ENCODE results near the gene EHBP1L1.

Gene EHBP1L1

DNA sequence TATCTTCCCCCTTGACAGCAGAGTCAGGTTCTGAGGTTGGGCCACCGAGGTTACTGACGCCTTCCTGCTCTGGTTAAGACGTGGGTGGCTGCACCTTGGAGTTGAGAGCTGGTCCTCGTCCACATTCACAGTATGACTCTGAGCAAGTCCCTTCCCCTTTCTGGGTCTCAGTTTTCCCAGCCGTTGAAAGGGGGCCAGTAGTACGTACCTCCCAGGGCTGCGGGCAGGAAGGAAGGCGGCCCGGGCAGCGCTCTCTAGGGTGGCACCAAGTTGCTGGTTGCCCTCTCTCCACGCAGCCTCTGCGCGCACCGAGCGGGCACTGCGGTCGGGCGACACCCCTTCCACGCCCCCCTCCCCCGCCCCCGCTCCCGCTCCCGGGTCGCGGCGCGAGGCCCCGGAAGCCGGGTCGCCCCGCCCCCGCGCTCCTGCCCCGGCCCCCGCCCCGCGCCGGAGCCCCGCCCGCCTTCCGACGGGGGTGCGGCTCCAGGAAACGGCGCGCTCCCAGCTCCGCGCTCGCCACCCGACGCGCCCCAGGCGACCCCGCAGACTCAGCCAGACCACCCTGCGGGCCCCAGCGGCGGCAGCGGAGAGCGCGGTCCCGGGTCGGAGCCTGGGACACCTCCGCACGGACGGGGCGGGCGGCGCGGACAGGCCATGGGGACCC, at the start of gene EHBP1L1:
TSS of gene EHBP1L1 (plus strand) at position 486 of the 664 bp plus-strand sequence. CDS start 250 bp downstream, outside the sequence.
- DNase-seq (ENCODE audit: low read depth in 2 of 2) = peak; percentile 58 to 65
- peak within 1 kb of the TSS; percentile 56 to 74 for H3K4me3 ChIP-seq (replicated peaks in 1 of 2; ENCODE audit: low read depth in 2 of 2, low read length in 2 of 2)
- TF ChIP-seq, protein P1, sequence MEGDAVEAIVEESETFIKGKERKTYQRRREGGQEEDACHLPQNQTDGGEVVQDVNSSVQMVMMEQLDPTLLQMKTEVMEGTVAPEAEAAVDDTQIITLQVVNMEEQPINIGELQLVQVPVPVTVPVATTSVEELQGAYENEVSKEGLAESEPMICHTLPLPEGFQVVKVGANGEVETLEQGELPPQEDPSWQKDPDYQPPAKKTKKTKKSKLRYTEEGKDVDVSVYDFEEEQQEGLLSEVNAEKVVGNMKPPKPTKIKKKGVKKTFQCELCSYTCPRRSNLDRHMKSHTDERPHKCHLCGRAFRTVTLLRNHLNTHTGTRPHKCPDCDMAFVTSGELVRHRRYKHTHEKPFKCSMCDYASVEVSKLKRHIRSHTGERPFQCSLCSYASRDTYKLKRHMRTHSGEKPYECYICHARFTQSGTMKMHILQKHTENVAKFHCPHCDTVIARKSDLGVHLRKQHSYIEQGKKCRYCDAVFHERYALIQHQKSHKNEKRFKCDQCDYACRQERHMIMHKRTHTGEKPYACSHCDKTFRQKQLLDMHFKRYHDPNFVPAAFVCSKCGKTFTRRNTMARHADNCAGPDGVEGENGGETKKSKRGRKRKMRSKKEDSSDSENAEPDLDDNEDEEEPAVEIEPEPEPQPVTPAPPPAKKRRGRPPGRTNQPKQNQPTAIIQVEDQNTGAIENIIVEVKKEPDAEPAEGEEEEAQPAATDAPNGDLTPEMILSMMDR (IDR thresholded peaks at IDR 0.05; ENCODE audit: low read depth, low read length) = no peak

DNA sequence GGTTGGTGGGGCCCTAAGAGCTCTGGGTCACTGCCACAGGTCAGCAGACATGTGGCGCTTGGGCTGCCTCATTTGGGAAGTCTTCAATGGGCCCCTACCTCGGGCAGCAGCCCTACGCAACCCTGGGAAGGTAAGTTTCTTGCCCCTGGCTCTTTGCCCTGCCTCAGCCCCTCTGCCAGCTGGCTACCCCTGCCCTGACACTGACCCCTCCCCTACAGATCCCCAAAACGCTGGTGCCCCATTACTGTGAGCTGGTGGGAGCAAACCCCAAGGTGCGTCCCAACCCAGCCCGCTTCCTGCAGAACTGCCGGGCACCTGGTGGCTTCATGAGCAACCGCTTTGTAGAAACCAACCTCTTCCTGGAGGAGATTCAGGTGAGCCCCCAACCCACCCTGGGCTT, 49.1 kb upstream of the EHBP1L1 start:
- no peak overlapping the region for H3K4me3 ChIP-seq (replicated peaks in 1 of 2; ENCODE audit: low read depth in 2 of 2, low read length in 2 of 2)
- no peak for DNase-seq (ENCODE audit: low read depth in 2 of 2)
- TF ChIP-seq, protein P1 (IDR thresholded peaks at IDR 0.05; ENCODE audit: low read depth, low read length) = no peak

DNA sequence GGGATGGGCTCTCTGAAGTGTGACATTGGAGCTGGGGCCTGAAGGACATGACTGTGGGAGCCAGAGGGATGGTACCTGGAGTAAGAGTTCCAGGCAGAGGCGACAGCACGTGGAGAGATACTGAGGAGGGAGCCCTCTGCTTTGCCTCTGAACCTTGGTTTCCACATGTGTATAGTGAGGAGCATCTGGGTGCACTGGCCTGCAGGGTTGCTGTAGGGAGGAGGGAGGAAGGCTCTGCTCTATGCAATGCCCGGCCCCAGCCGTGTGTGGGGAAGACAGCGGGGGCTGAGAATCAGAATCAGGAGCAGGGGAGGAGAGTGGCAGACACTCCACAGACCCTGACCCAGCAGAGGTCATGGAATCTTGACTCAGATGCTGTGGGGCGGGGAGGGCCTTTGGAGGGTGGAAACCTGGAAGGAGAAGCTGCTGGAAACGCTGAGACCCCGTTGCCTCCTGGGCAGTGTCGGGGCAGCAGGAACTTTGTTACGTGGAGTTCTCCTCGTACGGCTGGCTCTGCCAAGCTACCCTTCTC, 47.0 kb upstream of the EHBP1L1 start:
- TF ChIP-seq, protein P1 (IDR thresholded peaks at IDR 0.05; ENCODE audit: low read depth, low read length) = no peak
- H3K4me3 ChIP-seq (replicated peaks in 1 of 2; ENCODE audit: low read depth in 2 of 2, low read length in 2 of 2) = no peak overlapping the region
- no peak for DNase-seq (ENCODE audit: low read depth in 2 of 2)

DNA sequence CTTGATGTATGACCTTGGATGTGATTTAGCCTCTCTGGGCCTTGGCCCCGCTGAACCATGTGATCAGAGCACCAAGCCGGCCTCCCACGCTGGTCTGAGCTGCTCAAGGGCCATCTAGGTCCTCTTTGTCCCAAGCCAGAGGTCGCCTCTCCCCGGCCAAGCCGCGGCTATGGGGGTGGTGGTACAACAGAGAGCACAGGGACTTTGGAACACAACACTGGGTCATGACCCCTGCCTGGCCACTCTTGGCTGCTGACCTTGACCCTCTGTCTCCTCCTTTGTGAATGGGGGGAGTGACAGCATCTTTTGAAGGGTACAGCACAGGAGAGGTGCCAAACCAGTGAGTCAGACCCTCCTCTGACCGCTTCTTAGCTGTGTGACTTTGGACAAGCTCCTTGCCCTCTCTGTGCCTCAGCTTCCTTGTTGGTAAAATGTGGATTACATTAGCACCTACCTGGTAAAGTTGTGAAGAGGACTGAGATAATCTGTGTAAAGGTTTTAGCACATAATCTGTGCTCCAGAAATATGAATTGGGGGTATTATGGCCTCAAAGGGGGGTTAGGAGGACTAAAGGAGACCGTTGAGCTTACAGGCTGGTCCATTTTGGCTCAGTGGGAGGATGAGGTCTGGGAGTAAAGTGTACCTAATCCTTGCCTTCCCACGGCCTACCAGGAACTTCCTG, 46.2 kb upstream of the EHBP1L1 start:
- TF ChIP-seq, protein P1 (IDR thresholded peaks at IDR 0.05; ENCODE audit: low read depth, low read length) = no peak
- no peak for DNase-seq (ENCODE audit: low read depth in 2 of 2)
- no peak overlapping the region for H3K4me3 ChIP-seq (replicated peaks in 1 of 2; ENCODE audit: low read depth in 2 of 2, low read length in 2 of 2)

DNA sequence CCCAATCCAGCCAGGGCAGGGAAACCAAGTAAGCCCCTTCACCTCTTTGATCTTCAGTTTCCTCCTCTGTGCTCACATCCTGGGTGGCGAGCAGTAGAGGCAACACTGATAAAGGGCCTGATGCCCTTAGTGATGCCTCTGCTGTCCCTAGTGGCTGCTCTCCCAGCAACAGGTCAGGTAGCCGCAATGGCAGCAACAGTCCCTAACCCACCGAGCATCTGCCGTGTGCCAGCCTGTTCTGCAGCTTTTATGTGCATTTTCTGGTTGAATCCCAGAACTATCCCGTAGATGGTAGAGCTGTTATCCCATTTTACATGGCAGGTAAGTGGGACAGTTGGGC, 45.7 kb upstream of the EHBP1L1 start:
- no peak overlapping the region for H3K4me3 ChIP-seq (replicated peaks in 1 of 2; ENCODE audit: low read depth in 2 of 2, low read length in 2 of 2)
- TF ChIP-seq, protein P1 (IDR thresholded peaks at IDR 0.05; ENCODE audit: low read depth, low read length) = peak; percentile 31
- DNase-seq (ENCODE audit: low read depth in 2 of 2) = no peak

DNA sequence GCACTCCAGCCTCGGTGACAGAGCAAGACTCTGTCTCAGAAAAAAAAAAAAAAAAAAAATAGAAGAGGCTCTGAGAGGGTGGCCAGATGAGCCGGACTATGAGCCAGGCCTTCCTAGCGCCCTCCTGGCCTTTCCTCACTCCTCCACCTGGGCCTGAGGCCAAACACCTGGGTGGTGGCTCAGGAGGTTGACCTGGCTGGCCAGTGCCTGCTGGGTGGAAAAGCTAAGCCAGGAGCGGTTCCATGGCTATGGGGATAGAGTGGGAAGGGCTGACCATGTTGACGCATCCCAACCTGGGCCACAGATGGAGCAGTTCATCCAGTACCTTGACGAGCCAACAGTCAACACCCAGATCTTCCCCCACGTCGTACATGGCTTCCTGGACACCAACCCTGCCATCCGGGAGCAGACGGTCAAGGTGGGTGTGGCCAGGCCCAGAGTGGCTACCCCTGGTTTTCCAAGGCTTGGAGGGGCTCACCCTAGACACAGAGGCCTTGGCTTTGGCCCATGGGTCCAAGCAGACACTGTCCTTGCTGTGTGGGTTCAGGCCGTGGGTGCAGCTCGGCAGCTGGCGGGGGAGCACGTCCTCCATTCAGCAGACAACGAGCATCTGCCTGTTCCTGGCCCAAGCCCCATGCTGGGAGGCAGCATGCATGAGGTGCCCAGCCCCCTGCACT, 43.3 kb upstream of the EHBP1L1 start:
- H3K4me3 ChIP-seq (replicated peaks in 1 of 2; ENCODE audit: low read depth in 2 of 2, low read length in 2 of 2) = no peak overlapping the region
- TF ChIP-seq, protein P1 (IDR thresholded peaks at IDR 0.05; ENCODE audit: low read depth, low read length) = no peak
- no peak for DNase-seq (ENCODE audit: low read depth in 2 of 2)
